K562 (cell line): Measurements from ENCODE around the gene GPR152. TPM values are rescaled to one million over a fixed set of nuclear protein-coding genes. Genes with fewer than 3 reads are reported as not detected.
A peak's percentile ranks its signal among the peaks of the same experiment; 100 is the strongest.

ENCODE experiments used
- HDGF ChIP-seq: fragments of 450-650 bp; IDR thresholded peaks from 2 replicates; pipeline ENCODE4 v1.6.1; 2016
- MCM5 ChIP-seq: fragments of 450-650 bp; IDR thresholded peaks from 2 replicates; pipeline ENCODE4 v1.6.1; 2016; ENCODE audit warnings: low read depth
- SLC30A9 ChIP-seq: fragments of 250-450 bp; sonication (Bioruptor Pico); IDR thresholded peaks from 2 replicates; pipeline ENCODE4 v1.8.0; 2022; ENCODE audit warnings: mild to moderate bottlenecking, moderate library complexity
- SMAD3 ChIP-seq: fragments of 450-650 bp; formaldehyde crosslinking; conservative IDR thresholded peaks from 2 replicates; pipeline ENCODE4 v1.4.0; 2020; ENCODE audit warnings: mild to moderate bottlenecking
- ZNF146 ChIP-seq: IDR thresholded peaks from one replicate; pipeline ENCODE4 v1.6.1; 2018; ENCODE audit warnings: missing compliant biosample characterization; ENCODE audit not compliant: unreplicated experiment
- ZNF551 ChIP-seq: fragments of 250-450 bp; sonication (Bioruptor Pico); IDR thresholded peaks from 2 replicates; pipeline ENCODE4 v1.5.0; 2021; ENCODE audit warnings: mild to moderate bottlenecking, moderate library complexity
- ZNF766 ChIP-seq: fragments of 200-800 bp; sonication (Bioruptor generic); conservative IDR thresholded peaks from 2 replicates; pipeline ENCODE4 v1.6.1; 2016; ENCODE audit warnings: missing genetic modification characterization, missing compliant biosample characterization
- polyA plus RNA-seq, 8 experiments: library from polyadenylated mRNA; depleted of rRNA in 4 of 8; stranded (reverse) in 5 of 8; unstranded in 3 of 8; fragments of >200 nt; fragmentation: Nextera tagmentation in 2 of 8; fragmentation: Illumina TruSeq in 1 of 8; extraction: Ambion mirVana in 2 of 8; extraction: Trizol in 1 of 8; gene quantifications; 2 replicates each; pipeline versions ENCODE4 v1.2.1 to v1.2.3, GENCODE V29; 2011 to 2014; ENCODE audit warnings: inconsistent platforms in 1 of 8, missing spikeins in 1 of 8
- total RNA-seq, 7 experiments: library from RNA; depleted of rRNA in 6 of 7; stranded (reverse); fragments of >200 nt in 6 of 7; fragmentation: Illumina TruSeq in 2 of 7; extraction: Trizol in 2 of 7; gene quantifications; 2 replicates each; pipeline versions ENCODE4 v1.2.1 to v1.2.3, GENCODE V29; 2011 to 2021; ENCODE audit warnings: low replicate concordance in 1 of 7
- TF ChIP-seq, protein P1 (sequence below): fragments of 250-450 bp; sonication (Bioruptor Pico); IDR thresholded peaks from 2 replicates; pipeline ENCODE4 v1.5.0; 2020; ENCODE audit warnings: mild to moderate bottlenecking
- TF ChIP-seq, protein P2 (sequence below), 2 experiments: fragments of 450-650 bp; IDR thresholded peaks; 2 replicates each; pipeline ENCODE4 v1.6.1; 2016; ENCODE audit warnings: mild to moderate bottlenecking in 2 of 2, borderline replicate concordance in 1 of 2, low read depth in 1 of 2, moderate library complexity in 1 of 2
- TF ChIP-seq, protein P3 (sequence below): sonication (generic); formaldehyde crosslinking; IDR thresholded peaks from 2 replicates; pipeline ENCODE4 v1.8.0; 2023; ENCODE audit warnings: mild to moderate bottlenecking, missing genetic modification reagents

The GPR152 gene
- total and polyA plus RNA-seq, 9 of the 15 experiments (the other 6 are each of a cell fraction or from before 2014, with no cell fraction given): not detected

- TF ChIP-seq ZNF766 (CRISPR knock-in tag) (no peak), MCM5 (no peak), SMAD3 (CRISPR knock-in tag) (0 out of 2 replicates have a peak, but pooled peaks have one; percentile 12), HDGF (peak; percentile 86; the same call in 1 of the 2 replicates), SLC30A9 (CRISPR knock-in tag) (no peak), ZNF146 (CRISPR knock-in tag) (no peak), ZNF551 (CRISPR knock-in tag) (no peak)
- TF ChIP-seq, protein P1, sequence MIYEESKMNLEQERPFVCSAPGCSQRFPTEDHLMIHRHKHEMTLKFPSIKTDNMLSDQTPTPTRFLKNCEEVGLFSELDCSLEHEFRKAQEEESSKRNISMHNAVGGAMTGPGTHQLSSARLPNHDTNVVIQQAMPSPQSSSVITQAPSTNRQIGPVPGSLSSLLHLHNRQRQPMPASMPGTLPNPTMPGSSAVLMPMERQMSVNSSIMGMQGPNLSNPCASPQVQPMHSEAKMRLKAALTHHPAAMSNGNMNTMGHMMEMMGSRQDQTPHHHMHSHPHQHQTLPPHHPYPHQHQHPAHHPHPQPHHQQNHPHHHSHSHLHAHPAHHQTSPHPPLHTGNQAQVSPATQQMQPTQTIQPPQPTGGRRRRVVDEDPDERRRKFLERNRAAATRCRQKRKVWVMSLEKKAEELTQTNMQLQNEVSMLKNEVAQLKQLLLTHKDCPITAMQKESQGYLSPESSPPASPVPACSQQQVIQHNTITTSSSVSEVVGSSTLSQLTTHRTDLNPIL (CRISPR knock-in tag): no peak
- TF ChIP-seq, protein P2, sequence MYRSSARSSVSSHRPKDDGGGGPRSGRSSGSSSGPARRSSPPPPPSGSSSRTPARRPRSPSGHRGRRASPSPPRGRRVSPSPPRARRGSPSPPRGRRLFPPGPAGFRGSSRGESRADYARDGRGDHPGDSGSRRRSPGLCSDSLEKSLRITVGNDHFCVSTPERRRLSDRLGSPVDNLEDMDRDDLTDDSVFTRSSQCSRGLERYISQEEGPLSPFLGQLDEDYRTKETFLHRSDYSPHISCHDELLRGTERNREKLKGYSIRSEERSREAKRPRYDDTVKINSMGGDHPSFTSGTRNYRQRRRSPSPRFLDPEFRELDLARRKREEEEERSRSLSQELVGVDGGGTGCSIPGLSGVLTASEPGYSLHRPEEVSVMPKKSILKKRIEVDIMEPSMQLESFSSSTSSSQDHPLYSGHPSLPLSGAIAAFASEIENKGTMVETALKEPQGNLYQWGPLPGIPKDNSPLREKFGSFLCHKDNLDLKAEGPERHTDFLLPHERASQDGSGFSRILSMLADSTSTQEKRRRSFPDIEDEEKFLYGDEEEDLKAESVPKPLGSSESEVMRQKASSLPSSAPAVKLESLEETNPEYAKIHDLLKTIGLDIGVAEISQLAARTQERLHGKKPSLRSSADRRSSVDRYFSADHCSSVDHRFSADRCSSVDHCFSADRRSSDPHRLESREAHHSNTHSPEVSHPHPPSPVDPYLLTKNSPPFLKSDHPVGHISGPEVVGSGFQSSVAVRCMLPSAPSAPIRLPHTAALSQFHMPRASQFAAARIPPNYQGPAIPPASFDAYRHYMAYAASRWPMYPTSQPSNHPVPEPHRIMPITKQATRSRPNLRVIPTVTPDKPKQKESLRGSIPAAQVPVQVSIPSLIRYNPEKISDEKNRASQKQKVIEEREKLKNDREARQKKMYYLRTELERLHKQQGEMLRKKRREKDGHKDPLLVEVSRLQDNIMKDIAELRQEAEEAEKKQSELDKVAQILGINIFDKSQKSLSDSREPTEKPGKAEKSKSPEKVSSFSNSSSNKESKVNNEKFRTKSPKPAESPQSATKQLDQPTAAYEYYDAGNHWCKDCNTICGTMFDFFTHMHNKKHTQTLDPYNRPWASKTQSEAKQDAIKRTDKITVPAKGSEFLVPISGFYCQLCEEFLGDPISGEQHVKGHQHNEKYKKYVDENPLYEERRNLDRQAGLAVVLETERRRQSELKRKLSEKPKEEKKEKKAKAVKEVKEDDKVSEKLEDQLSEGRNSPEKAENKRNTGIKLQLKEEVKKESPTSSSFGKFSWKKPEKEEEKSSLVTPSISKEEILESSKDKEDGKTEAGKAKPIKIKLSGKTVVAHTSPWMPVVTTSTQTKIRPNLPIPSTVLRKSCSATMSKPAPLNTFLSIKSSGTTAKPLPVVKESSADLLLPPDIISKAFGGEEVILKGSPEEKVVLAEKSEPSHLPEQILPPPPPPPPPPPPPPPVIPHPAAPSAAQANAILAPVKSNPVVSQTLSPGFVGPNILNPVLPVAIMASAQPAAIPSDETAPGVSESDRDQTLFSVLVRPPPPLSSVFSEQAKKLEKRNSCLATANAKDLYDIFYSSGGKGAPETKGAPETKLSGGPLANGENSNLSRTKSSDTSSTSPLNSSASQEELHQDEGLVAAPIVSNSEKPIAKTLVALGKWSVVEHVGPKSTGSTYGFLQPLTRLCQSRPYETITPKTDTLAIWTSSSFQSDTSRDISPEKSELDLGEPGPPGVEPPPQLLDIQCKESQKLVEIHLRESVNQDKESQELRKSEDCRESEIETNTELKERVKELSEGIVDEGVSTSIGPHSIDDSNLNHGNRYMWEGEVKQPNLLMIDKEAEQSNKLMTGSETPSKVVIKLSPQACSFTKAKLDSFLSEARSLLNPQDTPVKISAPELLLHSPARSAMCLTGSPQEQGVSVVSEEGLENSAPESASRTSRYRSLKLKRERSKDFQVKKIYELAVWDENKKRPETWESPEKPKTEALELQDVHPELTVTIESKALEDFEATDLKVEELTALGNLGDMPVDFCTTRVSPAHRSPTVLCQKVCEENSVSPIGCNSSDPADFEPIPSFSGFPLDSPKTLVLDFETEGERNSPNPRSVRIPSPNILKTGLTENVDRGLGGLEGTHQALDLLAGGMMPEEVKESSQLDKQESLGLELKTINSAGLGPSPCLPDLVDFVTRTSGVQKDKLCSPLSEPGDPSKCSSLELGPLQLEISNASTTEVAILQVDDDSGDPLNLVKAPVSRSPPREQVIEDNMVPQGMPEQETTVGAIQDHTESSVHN (IDR thresholded peaks at IDR 0.05; ENCODE audit: borderline replicate concordance in 1 of 2, low read depth in 1 of 2): no peak
- TF ChIP-seq, protein P3, sequence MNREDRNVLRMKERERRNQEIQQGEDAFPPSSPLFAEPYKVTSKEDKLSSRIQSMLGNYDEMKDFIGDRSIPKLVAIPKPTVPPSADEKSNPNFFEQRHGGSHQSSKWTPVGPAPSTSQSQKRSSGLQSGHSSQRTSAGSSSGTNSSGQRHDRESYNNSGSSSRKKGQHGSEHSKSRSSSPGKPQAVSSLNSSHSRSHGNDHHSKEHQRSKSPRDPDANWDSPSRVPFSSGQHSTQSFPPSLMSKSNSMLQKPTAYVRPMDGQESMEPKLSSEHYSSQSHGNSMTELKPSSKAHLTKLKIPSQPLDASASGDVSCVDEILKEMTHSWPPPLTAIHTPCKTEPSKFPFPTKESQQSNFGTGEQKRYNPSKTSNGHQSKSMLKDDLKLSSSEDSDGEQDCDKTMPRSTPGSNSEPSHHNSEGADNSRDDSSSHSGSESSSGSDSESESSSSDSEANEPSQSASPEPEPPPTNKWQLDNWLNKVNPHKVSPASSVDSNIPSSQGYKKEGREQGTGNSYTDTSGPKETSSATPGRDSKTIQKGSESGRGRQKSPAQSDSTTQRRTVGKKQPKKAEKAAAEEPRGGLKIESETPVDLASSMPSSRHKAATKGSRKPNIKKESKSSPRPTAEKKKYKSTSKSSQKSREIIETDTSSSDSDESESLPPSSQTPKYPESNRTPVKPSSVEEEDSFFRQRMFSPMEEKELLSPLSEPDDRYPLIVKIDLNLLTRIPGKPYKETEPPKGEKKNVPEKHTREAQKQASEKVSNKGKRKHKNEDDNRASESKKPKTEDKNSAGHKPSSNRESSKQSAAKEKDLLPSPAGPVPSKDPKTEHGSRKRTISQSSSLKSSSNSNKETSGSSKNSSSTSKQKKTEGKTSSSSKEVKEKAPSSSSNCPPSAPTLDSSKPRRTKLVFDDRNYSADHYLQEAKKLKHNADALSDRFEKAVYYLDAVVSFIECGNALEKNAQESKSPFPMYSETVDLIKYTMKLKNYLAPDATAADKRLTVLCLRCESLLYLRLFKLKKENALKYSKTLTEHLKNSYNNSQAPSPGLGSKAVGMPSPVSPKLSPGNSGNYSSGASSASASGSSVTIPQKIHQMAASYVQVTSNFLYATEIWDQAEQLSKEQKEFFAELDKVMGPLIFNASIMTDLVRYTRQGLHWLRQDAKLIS (CRISPR knock-in tag): no peak
Observed at GRCh38 chr11:67463680-67464410, 11.3 kb upstream of the GPR152 start (continued).
